A549 treated with AZD9567 at 1 μM for 4 hours (cell line): ENCODE measurements around the gene UTY. TPM values are rescaled to one million over a fixed set of nuclear protein-coding genes. Genes with fewer than 3 reads are reported as not detected.

Experiments used
- total RNA-seq: library from RNA; stranded (reverse); fragments of 200-300 nt; extraction: Qiagen RNA extraction; gene quantifications from 5 replicates; pipeline ENCODE4 v1.2.3, GENCODE V29; 2022; ENCODE audit not compliant: insufficient read depth

UTY gene
- 2.5 to 4.2 TPM (median 3.2 TPM) in 5 replicates for total RNA-seq

DNA sequence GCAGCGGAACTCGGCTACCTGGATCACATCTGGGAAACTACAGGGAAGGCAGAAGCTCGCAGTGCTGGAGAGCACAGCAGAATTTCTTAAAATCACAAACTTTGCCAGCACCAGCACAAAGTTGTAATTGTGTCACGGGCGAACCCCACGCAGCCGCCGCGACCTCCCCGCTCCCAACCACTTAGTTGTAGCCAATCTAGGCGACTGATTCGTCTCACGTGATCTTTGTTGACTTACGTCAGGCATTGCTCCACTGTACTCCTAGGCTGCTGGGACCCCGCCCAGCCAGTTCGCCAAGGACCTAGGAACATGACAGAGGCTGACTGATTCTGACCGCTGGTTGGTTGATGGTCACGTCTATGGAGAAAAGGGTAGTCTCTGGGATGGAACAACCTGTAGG, at the start of gene UTY:
Gene UTY (minus strand): TSS at position 206 of the 400 bp plus-strand sequence. CDS start 368 bp downstream, outside the sequence.

Other genes starting within 250 kb of the UTY start
- 0.67 to 0.72 TPM (median 0.69 TPM) in 4 of 5 replicates, not detected in the other for gene TMSB4Y, start 223.9 kb upstream of the UTY start, total RNA-seq